PC-9 (cell line): ENCODE results near the gene SAMD9L. TPM values are rescaled to one million over a fixed set of nuclear protein-coding genes. Genes with fewer than 3 reads are reported as not detected.

Source experiments
- Bru-seq: library from RNA; stranded (reverse); fragments of 400-500 nt; gene quantifications from one replicate; lab custom pipeline; 2021; lab: Mats Ljungman, UMichigan
- BruChase-seq, 2 experiments: library from RNA; stranded (reverse); fragments of 400-500 nt; gene quantifications; one replicate each; lab custom pipeline; 2021; lab: Mats Ljungman, UMichigan
- BruUV-seq: library from RNA; stranded (reverse); fragments of 400-500 nt; replicated peaks from 2 replicates; lab custom pipeline; 2021; lab: Mats Ljungman, UMichigan
- CTCF ChIA-PET: fragments of 300-600 bp; sonication (Branson Sonifier 250); formaldehyde crosslinking; loops from one replicate; lab custom pipeline; 2022; ENCODE audit warnings: antibody characterized with exemption; lab: Charles Lee
- POLR2A ChIA-PET: fragments of 300-600 bp; sonication (Branson Sonifier 250); formaldehyde crosslinking; loops from one replicate; lab custom pipeline; 2022; ENCODE audit warnings: antibody characterized with exemption; ENCODE audit not compliant: unreplicated experiment; lab: Charles Lee
- DNase-seq, 2 experiments: peaks; one replicate each; pipeline versions ENCODE4 v3.0.0 to v3.0.0-alpha.2; 2015 to 2022; ENCODE audit warnings: mixed read lengths in 1 of 2
- H2AFZ ChIP-seq: fragments of 200-600 bp; sonication (generic); 2 replicates; pipeline ENCODE4 v1.8.1; 2017; ENCODE audit warnings: antibody characterized with exemption
- H3F3A ChIP-seq: fragments of 200-600 bp; sonication (generic); 2 replicates; pipeline ENCODE4 v1.8.1; 2017; ENCODE audit warnings: antibody characterized with exemption, mild to moderate bottlenecking, low read depth; ENCODE audit not compliant: insufficient read depth
- H3K27ac ChIP-seq: fragments of 200-600 bp; sonication (generic); 2 replicates; pipeline ENCODE4 v1.6.1; 2016; ENCODE audit warnings: mixed run types
- H3K27me3 ChIP-seq: fragments of 200-600 bp; sonication (generic); 2 replicates; pipeline ENCODE4 v1.6.1; 2016; ENCODE audit warnings: low read depth, mixed run types; ENCODE audit not compliant: insufficient read depth
- H3K36me3 ChIP-seq: fragments of 200-600 bp; sonication (generic); 2 replicates; pipeline ENCODE4 v1.6.1; 2016; ENCODE audit warnings: low read depth, mixed run types
- H3K4me1 ChIP-seq: fragments of 200-600 bp; sonication (generic); replicated peaks from 2 replicates; pipeline ENCODE4 v1.6.1; 2016; ENCODE audit warnings: mixed run types; ENCODE audit not compliant: insufficient read depth
- H3K4me2 ChIP-seq: fragments of 200-600 bp; sonication (generic); 2 replicates; pipeline ENCODE4 v1.6.1; 2017; ENCODE audit warnings: mixed run types
- H3K4me3 ChIP-seq: fragments of 200-600 bp; sonication (generic); 2 replicates; pipeline ENCODE4 v1.6.1; 2016; ENCODE audit warnings: mixed run types
- H3K79me2 ChIP-seq: fragments of 200-600 bp; sonication (generic); 2 replicates; pipeline ENCODE4 v1.6.1; 2017; ENCODE audit warnings: low read depth, mixed run types
- H3K9me2 ChIP-seq: fragments of 200-600 bp; sonication (generic); 2 replicates; pipeline ENCODE4 v1.8.1; 2017; ENCODE audit warnings: mild to moderate bottlenecking; ENCODE audit not compliant: insufficient read depth
- H3K9me3 ChIP-seq: fragments of 200-600 bp; sonication (generic); 2 replicates; pipeline ENCODE4 v1.8.1; 2016; ENCODE audit warnings: low read depth; ENCODE audit not compliant: insufficient read depth
- H4K20me1 ChIP-seq: fragments of 200-600 bp; sonication (generic); 2 replicates; pipeline ENCODE4 v1.8.1; 2017; ENCODE audit not compliant: insufficient read depth
- EZH2 ChIP-seq: fragments of 200-600 bp; sonication (generic); IDR thresholded peaks from 2 replicates; pipeline ENCODE4 v1.8.0; 2017; ENCODE audit warnings: antibody characterized with exemption, low read depth
- intact Hi-C: fragments of 100-400 bp; cut with micrococcal nuclease; formaldehyde crosslinking; loops from one replicate; pipeline ENCODE4 v1.10.0; 2022; ENCODE audit not compliant: unreplicated experiment
- long read RNA-seq: library from polyadenylated mRNA; stranded (forward); transcript quantifications from one replicate; pipeline ENCODE4 v2.0.0, GENCODE V29; 2022
- total RNA-seq: library from RNA; stranded (reverse); gene quantifications from 2 replicates; pipeline ENCODE4 v1.2.3, GENCODE V29; 2021
- TF ChIP-seq, protein P1 (sequence below): fragments of 200-600 bp; sonication (generic); conservative IDR thresholded peaks from 2 replicates; pipeline ENCODE4 v1.6.1; 2017; ENCODE audit warnings: mixed run types, antibody characterized with exemption, mild to moderate bottlenecking, moderate library complexity

The SAMD9L gene
- total RNA-seq (3.6 and 4.1 TPM in 2 replicates), Bru-seq, nascent RNA (percentile 36 among the genes with signal in this experiment), BruChase-seq, experiment 1, labeled RNA remaining after a 2-hour chase (percentile 47 among the genes with signal in this experiment), BruChase-seq, experiment 2, labeled RNA remaining after a 6-hour chase (percentile 53 among the genes with signal in this experiment)
- long read RNA-seq, full-length matches to known transcripts = 1 of 2 reads
- long read RNA-seq, partial matches to known transcripts = 0 of 2 reads
- long read RNA-seq, other reads (novel, unspliced or antisense) = 1 of 2 reads

DNA sequence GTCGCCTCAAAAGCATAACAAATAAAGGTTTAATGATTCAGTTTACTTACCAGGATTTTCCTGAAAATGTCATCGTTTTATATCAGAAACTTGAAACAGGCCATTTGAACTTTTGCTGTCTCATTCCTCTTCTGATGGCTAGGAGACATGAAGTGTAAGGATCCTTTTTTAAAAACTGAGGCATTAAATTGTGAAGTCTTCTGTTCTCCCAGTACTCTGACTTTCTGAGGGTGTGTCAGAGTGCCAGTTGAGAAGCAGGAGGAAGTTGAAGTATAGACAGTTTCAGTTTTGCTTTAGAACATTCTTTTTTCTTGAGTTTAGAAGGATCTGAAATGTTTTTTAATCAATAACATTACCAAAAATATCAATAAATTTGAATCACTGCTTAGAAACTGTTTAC, at the start of gene SAMD9L:
Gene SAMD9L (minus strand): TSS at position 242 of the 400 bp plus-strand sequence. CDS start 12,414 bp downstream, outside the sequence.
- intact Hi-C loops = no loop called here
- TF ChIP-seq EZH2 = no peak
- TF ChIP-seq, protein P1, sequence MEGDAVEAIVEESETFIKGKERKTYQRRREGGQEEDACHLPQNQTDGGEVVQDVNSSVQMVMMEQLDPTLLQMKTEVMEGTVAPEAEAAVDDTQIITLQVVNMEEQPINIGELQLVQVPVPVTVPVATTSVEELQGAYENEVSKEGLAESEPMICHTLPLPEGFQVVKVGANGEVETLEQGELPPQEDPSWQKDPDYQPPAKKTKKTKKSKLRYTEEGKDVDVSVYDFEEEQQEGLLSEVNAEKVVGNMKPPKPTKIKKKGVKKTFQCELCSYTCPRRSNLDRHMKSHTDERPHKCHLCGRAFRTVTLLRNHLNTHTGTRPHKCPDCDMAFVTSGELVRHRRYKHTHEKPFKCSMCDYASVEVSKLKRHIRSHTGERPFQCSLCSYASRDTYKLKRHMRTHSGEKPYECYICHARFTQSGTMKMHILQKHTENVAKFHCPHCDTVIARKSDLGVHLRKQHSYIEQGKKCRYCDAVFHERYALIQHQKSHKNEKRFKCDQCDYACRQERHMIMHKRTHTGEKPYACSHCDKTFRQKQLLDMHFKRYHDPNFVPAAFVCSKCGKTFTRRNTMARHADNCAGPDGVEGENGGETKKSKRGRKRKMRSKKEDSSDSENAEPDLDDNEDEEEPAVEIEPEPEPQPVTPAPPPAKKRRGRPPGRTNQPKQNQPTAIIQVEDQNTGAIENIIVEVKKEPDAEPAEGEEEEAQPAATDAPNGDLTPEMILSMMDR = no peak
- no peaks in the 10 kb centered on the region for H3K79me2 ChIP-seq
- H3F3A ChIP-seq = no peaks in the 10 kb centered on the region
- peaks cover 23% of the 10 kb centered on the region; the same call in 1 of the 2 replicates for H3K4me1 ChIP-seq
- BruUV-seq = no TSS peak
- peak within 1 kb of the TSS; percentile 43 for H3K4me3 ChIP-seq
- H3K27ac ChIP-seq = 0 out of 2 replicates have a peak within 1 kb of the TSS, but pooled peaks have one; percentile 19
- no peaks in the 10 kb centered on the region for H3K36me3 ChIP-seq
- no peaks in the 10 kb centered on the region for H4K20me1 ChIP-seq
- H3K9me3 ChIP-seq = no peaks in the 10 kb centered on the region
- no peaks in the 10 kb centered on the region for H3K9me2 ChIP-seq
- no peaks in the 10 kb centered on the region for H3K27me3 ChIP-seq
- H2AFZ ChIP-seq = peak within 1 kb of the TSS; percentile 74
- DNase-seq = no peak
- POLR2A ChIA-PET = no interaction called here
- CTCF ChIA-PET = no interaction called here
- peak within 1 kb of the TSS; percentile 68 for H3K4me2 ChIP-seq

DNA sequence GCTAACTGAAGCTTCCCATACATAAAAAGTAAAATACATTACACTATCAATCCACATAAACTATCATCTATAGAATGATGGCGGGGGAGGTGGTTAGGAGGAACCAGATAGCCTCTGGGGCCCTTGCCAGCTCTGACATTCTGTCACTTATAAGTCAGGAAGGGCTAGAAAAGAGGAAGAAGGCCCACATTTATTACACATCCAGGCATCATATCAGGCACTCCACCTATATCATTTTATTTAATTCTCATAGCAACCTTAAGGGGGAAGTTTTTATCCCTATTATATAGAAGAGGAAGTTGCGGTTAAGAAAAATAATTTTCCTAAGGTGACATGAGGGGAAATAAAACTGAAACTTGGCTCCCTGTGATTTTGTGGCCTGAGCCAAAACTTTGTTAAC, 48.2 kb upstream of the SAMD9L start:
- H2AFZ ChIP-seq = no peak overlapping the region
- H3K4me2 ChIP-seq = no peak overlapping the region
- TF ChIP-seq EZH2 = no peak
- TF ChIP-seq, protein P1 = no peak
- H3K27me3 ChIP-seq = no peaks in the 10 kb centered on the region
- no peaks in the 10 kb centered on the region for H3K36me3 ChIP-seq
- no TSS peak for BruUV-seq
- POLR2A ChIA-PET = no interaction called here
- H3K4me1 ChIP-seq = no peaks in the 10 kb centered on the region
- H3K9me3 ChIP-seq = no peaks in the 10 kb centered on the region; the same call in 1 of the 2 replicates
- H3K9me2 ChIP-seq = no peaks in the 10 kb centered on the region
- H3K4me3 ChIP-seq = no peak overlapping the region
- H3K27ac ChIP-seq = no peak overlapping the region
- CTCF ChIA-PET = no interaction called here
- DNase-seq = no peak
- intact Hi-C loops = no loop called here
- H3K79me2 ChIP-seq = no peaks in the 10 kb centered on the region
- no peaks in the 10 kb centered on the region for H3F3A ChIP-seq
- H4K20me1 ChIP-seq = no peaks in the 10 kb centered on the region

DNA sequence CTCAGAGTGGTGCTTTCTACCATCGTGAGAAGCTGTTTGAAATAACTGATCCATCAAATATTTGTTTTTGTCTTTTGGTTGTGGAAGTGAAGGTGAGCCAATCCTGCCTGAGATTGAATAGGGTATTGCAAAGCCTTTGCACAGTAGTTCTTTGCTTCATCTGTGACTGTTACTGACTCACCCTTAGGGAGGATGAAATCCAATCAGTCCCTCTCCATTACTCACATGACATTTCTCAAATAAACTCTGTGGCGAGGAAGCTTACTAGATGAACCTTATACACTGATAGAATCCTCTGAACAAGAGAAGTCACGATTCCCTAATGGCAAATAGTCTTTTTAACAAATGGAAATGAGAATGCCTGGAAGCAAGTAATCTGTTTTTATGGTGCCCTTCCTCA, 46.2 kb upstream of the SAMD9L start:
- ChIA-PET CTCF (no interaction called here), POLR2A (no interaction called here)
- no peak for TF ChIP-seq EZH2
- TF ChIP-seq, protein P1 = no peak
- H2AFZ ChIP-seq = peak overlapping the region; percentile 49; the same call in 1 of the 2 replicates
- no peak overlapping the region for H3K4me3 ChIP-seq
- peak in 1 of 2 experiments; percentile 37 for DNase-seq
- H3K27ac ChIP-seq = no peak overlapping the region
- intact Hi-C loops = no loop called here
- peak overlapping the region; percentile 16; the same call in 1 of the 2 replicates for H3K4me2 ChIP-seq
- no TSS peak for BruUV-seq
- no peaks in the 10 kb centered on the region for H3K9me3 ChIP-seq
- no peaks in the 10 kb centered on the region for H3F3A ChIP-seq
- H3K9me2 ChIP-seq = no peaks in the 10 kb centered on the region
- no peaks in the 10 kb centered on the region for H3K79me2 ChIP-seq
- no peaks in the 10 kb centered on the region for H3K36me3 ChIP-seq
- H4K20me1 ChIP-seq = no peaks in the 10 kb centered on the region
- no peaks in the 10 kb centered on the region for H3K4me1 ChIP-seq
- no peaks in the 10 kb centered on the region for H3K27me3 ChIP-seq
